SK-N-SH treated with all-trans-retinoic acid at 6 μM for 48 hours (cell line): Measurements from ENCODE around the gene SCAF4.

ENCODE experiments used
- ARNTL ChIP-seq: fragments of 450-650 bp; formaldehyde crosslinking; IDR thresholded peaks from 2 replicates; pipeline ENCODE4 v1.5.0; 2020; ENCODE audit warnings: low read depth, mild to moderate bottlenecking, moderate library complexity, borderline replicate concordance
- BACH2 ChIP-seq: fragments of 250-450 bp; sonication (Bioruptor Pico); IDR thresholded peaks from 2 replicates; pipeline ENCODE4 v1.9.0; 2021; ENCODE audit warnings: mild to moderate bottlenecking, borderline replicate concordance
- GLIS3 ChIP-seq: fragments of 250-450 bp; sonication (Bioruptor Pico); IDR thresholded peaks from 2 replicates; pipeline ENCODE4 v1.5.0; 2020; ENCODE audit warnings: mild to moderate bottlenecking, moderate library complexity
- ISL1 ChIP-seq: fragments of 250-450 bp; sonication (Bioruptor Pico); IDR thresholded peaks from 2 replicates; pipeline ENCODE4 v2.1.2; 2022; ENCODE audit warnings: mild to moderate bottlenecking, moderate library complexity
- PATZ1 ChIP-seq: fragments of 250-450 bp; sonication (Bioruptor Pico); IDR thresholded peaks from 2 replicates; pipeline ENCODE4 v1.8.0; 2020; ENCODE audit warnings: mild to moderate bottlenecking, moderate library complexity, borderline replicate concordance
- PPARA ChIP-seq: fragments of 250-450 bp; sonication (Bioruptor Pico); IDR thresholded peaks from 2 replicates; pipeline ENCODE4 v1.5.0; 2020; ENCODE audit warnings: mild to moderate bottlenecking, borderline replicate concordance
- ZC3H10 ChIP-seq: fragments of 250-450 bp; sonication (Bioruptor Pico); IDR thresholded peaks from 2 replicates; pipeline ENCODE4 v1.5.1; 2021; ENCODE audit warnings: mild to moderate bottlenecking, moderate library complexity
- ZFP3 ChIP-seq: fragments of 250-450 bp; sonication (Bioruptor Pico); IDR thresholded peaks from 2 replicates; pipeline ENCODE4 v1.5.0; 2020; ENCODE audit warnings: mild to moderate bottlenecking, moderate library complexity
- ZNF565 ChIP-seq: fragments of 450-650 bp; formaldehyde crosslinking; conservative IDR thresholded peaks from 2 replicates; pipeline ENCODE4 v1.5.0; 2020; ENCODE audit warnings: low read depth, mild to moderate bottlenecking, moderate library complexity
- TF ChIP-seq, protein P1 (sequence below): fragments of 250-450 bp; sonication (Bioruptor Pico); IDR thresholded peaks from 2 replicates; pipeline ENCODE4 v1.5.1; 2021; ENCODE audit warnings: mild to moderate bottlenecking, moderate library complexity
- TF ChIP-seq, protein P2 (sequence below): fragments of 250-450 bp; sonication (Bioruptor Pico); IDR thresholded peaks from 2 replicates; pipeline ENCODE4 v1.5.1; 2020; ENCODE audit warnings: low read depth, mild to moderate bottlenecking, moderate library complexity

GRCh38 chr21:31670070-31670469 lies 61.8 kb downstream of the SCAF4 start:
- TF ChIP-seq, protein P1, sequence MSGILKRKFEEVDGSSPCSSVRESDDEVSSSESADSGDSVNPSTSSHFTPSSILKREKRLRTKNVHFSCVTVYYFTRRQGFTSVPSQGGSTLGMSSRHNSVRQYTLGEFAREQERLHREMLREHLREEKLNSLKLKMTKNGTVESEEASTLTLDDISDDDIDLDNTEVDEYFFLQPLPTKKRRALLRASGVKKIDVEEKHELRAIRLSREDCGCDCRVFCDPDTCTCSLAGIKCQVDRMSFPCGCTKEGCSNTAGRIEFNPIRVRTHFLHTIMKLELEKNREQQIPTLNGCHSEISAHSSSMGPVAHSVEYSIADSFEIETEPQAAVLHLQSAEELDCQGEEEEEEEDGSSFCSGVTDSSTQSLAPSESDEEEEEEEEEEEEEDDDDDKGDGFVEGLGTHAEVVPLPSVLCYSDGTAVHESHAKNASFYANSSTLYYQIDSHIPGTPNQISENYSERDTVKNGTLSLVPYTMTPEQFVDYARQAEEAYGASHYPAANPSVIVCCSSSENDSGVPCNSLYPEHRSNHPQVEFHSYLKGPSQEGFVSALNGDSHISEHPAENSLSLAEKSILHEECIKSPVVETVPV: no peak
- TF ChIP-seq PATZ1 (CRISPR knock-in tag): no peak
- TF ChIP-seq GLIS3 (CRISPR knock-in tag): no peak
- no peak for TF ChIP-seq ZC3H10 (CRISPR knock-in tag)
- no peak for TF ChIP-seq ARNTL
- TF ChIP-seq, protein P2, sequence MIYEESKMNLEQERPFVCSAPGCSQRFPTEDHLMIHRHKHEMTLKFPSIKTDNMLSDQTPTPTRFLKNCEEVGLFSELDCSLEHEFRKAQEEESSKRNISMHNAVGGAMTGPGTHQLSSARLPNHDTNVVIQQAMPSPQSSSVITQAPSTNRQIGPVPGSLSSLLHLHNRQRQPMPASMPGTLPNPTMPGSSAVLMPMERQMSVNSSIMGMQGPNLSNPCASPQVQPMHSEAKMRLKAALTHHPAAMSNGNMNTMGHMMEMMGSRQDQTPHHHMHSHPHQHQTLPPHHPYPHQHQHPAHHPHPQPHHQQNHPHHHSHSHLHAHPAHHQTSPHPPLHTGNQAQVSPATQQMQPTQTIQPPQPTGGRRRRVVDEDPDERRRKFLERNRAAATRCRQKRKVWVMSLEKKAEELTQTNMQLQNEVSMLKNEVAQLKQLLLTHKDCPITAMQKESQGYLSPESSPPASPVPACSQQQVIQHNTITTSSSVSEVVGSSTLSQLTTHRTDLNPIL (CRISPR knock-in tag): no peak
- no peak for TF ChIP-seq PPARA (CRISPR knock-in tag)
- TF ChIP-seq ISL1 (CRISPR knock-in tag): no peak
- TF ChIP-seq ZFP3 (CRISPR knock-in tag): no peak
- no peak for TF ChIP-seq ZNF565
- no peak for TF ChIP-seq BACH2 (CRISPR knock-in tag)
